Natural killer cell (primary cell): Measurements from ENCODE around the gene CCDC183. TPM values are rescaled to one million over a fixed set of nuclear protein-coding genes. Genes with fewer than 3 reads are reported as not detected.

ENCODE experiments used
- ATAC-seq, 3 donors: fragments of 150-1000 bp in 2 of 3; fragments of 200-7000 bp in 1 of 3; cut with Tn5 transposase; 1 replicate in 1 of 3; 2 replicates in 2 of 3; pipeline ENCODE4 v1.10.0; 2021; ENCODE audit warnings: mild to moderate bottlenecking in 2 of 3, moderate library complexity in 2 of 3
- DNase-seq, 2 donors: peaks; one replicate each; pipeline versions ENCODE4 v3.0.0 to v3.0.0-alpha.2; 2013 to 2021; ENCODE audit warnings: mixed read lengths in 1 of 2
- H3K27ac ChIP-seq: one replicate; pipeline ENCODE4 v1.5.1; 2013; ENCODE audit warnings: mild to moderate bottlenecking, low read length
- H3K27me3 ChIP-seq: one replicate; pipeline ENCODE4 v1.6.1; 2013; ENCODE audit warnings: low read length; ENCODE audit not compliant: control insufficient read depth, insufficient read depth
- H3K36me3 ChIP-seq: one replicate; pipeline ENCODE4 v1.6.1; 2013; ENCODE audit warnings: low read length; ENCODE audit not compliant: control insufficient read depth, insufficient read depth
- H3K4me1 ChIP-seq: one replicate; pipeline ENCODE4 v1.6.1; 2013; ENCODE audit warnings: low read length; ENCODE audit not compliant: control insufficient read depth, insufficient read depth
- H3K4me3 ChIP-seq: one replicate; pipeline ENCODE4 v1.5.1; 2013; ENCODE audit warnings: low read length
- H3K9me3 ChIP-seq: one replicate; pipeline ENCODE4 v1.6.1; 2013; ENCODE audit warnings: low read length; ENCODE audit not compliant: control insufficient read depth, insufficient read depth
- H3K27ac Mint-ChIP-seq, 2 donors: one replicate each; pipeline ENCODE4 v1.8.0; 2022; ENCODE audit warnings: mild to moderate bottlenecking in 2 of 2, mixed read lengths in 2 of 2, moderate library complexity in 1 of 2
- H3K27me3 Mint-ChIP-seq, 2 donors: one replicate each; pipeline ENCODE4 v1.8.0; 2022; ENCODE audit warnings: low read depth in 2 of 2, mixed read lengths in 2 of 2
- H3K36me3 Mint-ChIP-seq: one replicate; pipeline ENCODE4 v1.8.0; 2022; ENCODE audit warnings: mixed read lengths
- H3K4me1 Mint-ChIP-seq, 2 donors: one replicate each; pipeline ENCODE4 v1.8.0; 2022; ENCODE audit warnings: mixed read lengths in 2 of 2
- H3K4me3 Mint-ChIP-seq: one replicate; pipeline ENCODE4 v1.8.0; 2022; ENCODE audit warnings: mild to moderate bottlenecking, moderate library complexity, mixed read lengths
- H3K9me3 Mint-ChIP-seq, 2 donors: one replicate each; pipeline ENCODE4 v1.8.0; 2022; ENCODE audit warnings: mixed read lengths in 2 of 2
- WGBS: methylation state at CpG from one replicate; pipeline ENCODE4 v1.1.7; 2013; ENCODE audit warnings: missing lambda C conversion rate; ENCODE audit not compliant: insufficient coverage; 5-methylcytosine and 5-hydroxymethylcytosine counted together
- intact Hi-C: fragments of 100-400 bp; cut with micrococcal nuclease; formaldehyde crosslinking; loops from one replicate; pipeline ENCODE4 v1.14.2; 2022
- total RNA-seq, 4 donors: library from RNA; stranded (reverse); fragments of 120-200 nt in 1 of 4; gene quantifications; one replicate each; pipeline versions ENCODE4 v1.2.3 to v1.2.4, GENCODE V29; 2013 to 2022
- TF ChIP-seq, protein P1 (sequence below): fragments of 200-600 bp; IDR thresholded peaks from one replicate; pipeline ENCODE4 v1.8.0; 2022; ENCODE audit warnings: antibody characterized with exemption

CCDC183 gene
- total RNA-seq, 3 donors from 2014 or later (not counting 1 experiment from before 2014, with no cell fraction given): 0.56 to 0.75 (median 0.65) TPM

DNA sequence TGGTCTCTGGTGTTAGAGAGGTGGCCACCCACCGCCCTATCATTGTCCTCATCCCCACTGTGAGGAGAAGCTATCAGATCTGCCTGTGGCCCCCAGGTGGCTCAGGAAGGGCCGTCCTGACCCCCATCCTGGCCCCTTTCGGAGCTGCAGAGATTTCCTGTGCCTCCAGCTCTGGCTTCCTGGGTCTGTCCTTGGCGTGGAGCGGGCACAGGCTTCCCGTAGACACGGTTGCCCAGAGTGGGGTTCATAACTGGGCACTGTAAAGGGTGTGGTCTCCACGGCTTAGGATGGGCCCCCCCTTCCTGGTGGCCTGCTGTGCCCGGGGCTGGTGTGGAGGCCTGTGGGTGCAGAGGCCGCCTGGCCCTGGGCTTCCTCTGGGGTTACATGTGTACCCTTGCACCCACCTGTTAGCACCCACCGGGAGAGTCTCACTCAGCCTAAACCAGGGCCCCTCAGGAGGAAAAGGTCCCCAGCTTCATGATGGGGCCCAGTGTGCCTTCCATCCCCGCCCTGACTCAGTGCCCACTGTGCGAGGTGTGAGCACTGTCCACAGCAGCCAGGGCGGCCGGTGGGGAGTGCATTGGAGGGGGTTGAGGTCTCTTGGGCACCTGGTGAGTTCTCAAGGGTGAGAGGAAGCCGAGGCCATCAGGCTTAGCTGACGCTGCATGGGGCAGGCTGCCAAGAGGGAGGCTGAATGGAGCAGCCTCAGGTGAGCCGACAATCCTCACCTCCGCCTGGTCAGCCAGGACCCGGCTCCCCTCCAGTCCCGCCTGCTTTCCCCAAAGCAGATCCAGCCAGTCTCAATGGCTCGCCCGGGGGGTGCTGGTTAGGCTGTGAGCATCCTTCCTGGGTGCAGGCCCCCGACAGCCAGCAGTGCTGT is 30.8 kb downstream of the CCDC183 start:
- Mint-ChIP-seq H3K4me3 (no peak overlapping the region), H3K27me3 (no peaks in the 10 kb centered on the region), H3K36me3 (no peaks in the 10 kb centered on the region), H3K27ac (no peak overlapping the region), H3K4me1 (no peaks in the 10 kb centered on the region), H3K9me3 (no peaks in the 10 kb centered on the region)
- Histone ChIP-seq H3K27ac (no peak overlapping the region), H3K36me3 (peaks cover 35% of the 10 kb centered on the region), H3K4me3 (no peak overlapping the region), H3K9me3 (no peaks in the 10 kb centered on the region), H3K4me1 (no peaks in the 10 kb centered on the region), H3K27me3 (no peaks in the 10 kb centered on the region)
- no peak for DNase-seq
- WGBS: 96% methylated on average over 24 of the region's 24 CpGs
- no peak for ATAC-seq
- TF ChIP-seq, protein P1, sequence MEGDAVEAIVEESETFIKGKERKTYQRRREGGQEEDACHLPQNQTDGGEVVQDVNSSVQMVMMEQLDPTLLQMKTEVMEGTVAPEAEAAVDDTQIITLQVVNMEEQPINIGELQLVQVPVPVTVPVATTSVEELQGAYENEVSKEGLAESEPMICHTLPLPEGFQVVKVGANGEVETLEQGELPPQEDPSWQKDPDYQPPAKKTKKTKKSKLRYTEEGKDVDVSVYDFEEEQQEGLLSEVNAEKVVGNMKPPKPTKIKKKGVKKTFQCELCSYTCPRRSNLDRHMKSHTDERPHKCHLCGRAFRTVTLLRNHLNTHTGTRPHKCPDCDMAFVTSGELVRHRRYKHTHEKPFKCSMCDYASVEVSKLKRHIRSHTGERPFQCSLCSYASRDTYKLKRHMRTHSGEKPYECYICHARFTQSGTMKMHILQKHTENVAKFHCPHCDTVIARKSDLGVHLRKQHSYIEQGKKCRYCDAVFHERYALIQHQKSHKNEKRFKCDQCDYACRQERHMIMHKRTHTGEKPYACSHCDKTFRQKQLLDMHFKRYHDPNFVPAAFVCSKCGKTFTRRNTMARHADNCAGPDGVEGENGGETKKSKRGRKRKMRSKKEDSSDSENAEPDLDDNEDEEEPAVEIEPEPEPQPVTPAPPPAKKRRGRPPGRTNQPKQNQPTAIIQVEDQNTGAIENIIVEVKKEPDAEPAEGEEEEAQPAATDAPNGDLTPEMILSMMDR: no peak
- intact Hi-C loops: no loop called here

- ATAC-seq (no peak), DNase-seq (no peak)
- Mint-ChIP-seq H3K27me3 (no peaks in the 10 kb centered on the region), H3K4me3 (no peak overlapping the region), H3K27ac (no peak overlapping the region), H3K36me3 (no peaks in the 10 kb centered on the region), H3K4me1 (no peaks in the 10 kb centered on the region), H3K9me3 (no peaks in the 10 kb centered on the region)
- 95% methylated on average over 13 of the region's 14 CpGs for WGBS
- Histone ChIP-seq H3K27ac (no peak overlapping the region), H3K36me3 (peaks cover 40% of the 10 kb centered on the region), H3K4me3 (no peak overlapping the region), H3K27me3 (no peaks in the 10 kb centered on the region), H3K4me1 (no peaks in the 10 kb centered on the region), H3K9me3 (no peaks in the 10 kb centered on the region)
- intact Hi-C loops: no loop called here
- TF ChIP-seq, protein P1: no peak
Observed at GRCh38 chr9:136827794-136828473, 31.8 kb downstream of the CCDC183 start.

DNA sequence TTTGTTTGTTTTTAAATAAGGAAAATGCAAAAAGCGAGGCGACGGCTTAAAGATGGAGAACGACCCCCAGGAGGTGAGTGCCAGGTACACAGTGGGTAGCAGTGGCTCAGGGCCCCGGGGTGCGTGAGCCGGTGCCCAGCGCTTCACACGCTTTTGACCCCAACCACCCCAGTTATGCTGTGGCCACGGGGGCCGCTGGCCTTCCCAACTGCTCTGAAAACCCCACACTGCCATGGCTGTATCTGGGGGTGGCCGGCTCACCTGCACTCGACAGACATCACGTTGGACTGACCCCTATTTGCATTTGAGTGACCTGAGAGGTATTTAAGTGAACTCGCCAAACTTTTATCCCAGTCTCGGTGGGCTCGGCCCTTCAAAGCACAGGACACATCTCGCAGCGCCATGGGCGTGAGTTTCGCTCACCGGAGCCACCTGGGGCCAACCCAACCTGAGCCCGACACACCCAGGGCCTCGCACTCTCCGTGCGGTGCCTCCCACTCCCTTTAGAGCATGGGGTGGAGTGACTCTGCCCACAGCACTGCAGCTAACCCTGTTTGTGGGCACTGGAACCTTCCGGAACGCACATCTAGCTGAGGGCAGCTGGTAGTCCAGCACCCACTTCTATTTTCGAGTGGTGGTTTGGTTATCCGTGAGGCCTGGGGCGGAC is 32.5 kb downstream of the CCDC183 start:
- H3K4me3 Mint-ChIP-seq: no peak overlapping the region
- H3K27ac Mint-ChIP-seq: no peak overlapping the region
- no peak for ATAC-seq
- Histone ChIP-seq H3K27ac (no peak overlapping the region), H3K27me3 (no peaks in the 10 kb centered on the region), H3K9me3 (no peaks in the 10 kb centered on the region), H3K4me3 (no peak overlapping the region), H3K4me1 (no peaks in the 10 kb centered on the region), H3K36me3 (peaks cover 40% of the 10 kb centered on the region)
- TF ChIP-seq, protein P1: no peak
- WGBS: 97% methylated on average over 31 of the region's 31 CpGs
- no peaks in the 10 kb centered on the region for H3K36me3 Mint-ChIP-seq
- no peaks in the 10 kb centered on the region for H3K9me3 Mint-ChIP-seq
- no peak for DNase-seq
- H3K27me3 Mint-ChIP-seq: no peaks in the 10 kb centered on the region
- no peaks in the 10 kb centered on the region for H3K4me1 Mint-ChIP-seq
- intact Hi-C loops: no loop called here
